GM18858 (cell line): ENCODE data around the gene VPS35.
"Not testable (repeated sequence)": the region's sequence is repeated elsewhere in the genome, so short reads cannot be mapped to it uniquely, and the experiment has no call there.

ENCODE experiments used
- ATAC-seq: cut with Tn5 transposase; IDR thresholded peaks from one replicate; pipeline ENCODE4 v1.9.1; 2021; ENCODE audit not compliant: unreplicated experiment

Gene VPS35

DNA sequence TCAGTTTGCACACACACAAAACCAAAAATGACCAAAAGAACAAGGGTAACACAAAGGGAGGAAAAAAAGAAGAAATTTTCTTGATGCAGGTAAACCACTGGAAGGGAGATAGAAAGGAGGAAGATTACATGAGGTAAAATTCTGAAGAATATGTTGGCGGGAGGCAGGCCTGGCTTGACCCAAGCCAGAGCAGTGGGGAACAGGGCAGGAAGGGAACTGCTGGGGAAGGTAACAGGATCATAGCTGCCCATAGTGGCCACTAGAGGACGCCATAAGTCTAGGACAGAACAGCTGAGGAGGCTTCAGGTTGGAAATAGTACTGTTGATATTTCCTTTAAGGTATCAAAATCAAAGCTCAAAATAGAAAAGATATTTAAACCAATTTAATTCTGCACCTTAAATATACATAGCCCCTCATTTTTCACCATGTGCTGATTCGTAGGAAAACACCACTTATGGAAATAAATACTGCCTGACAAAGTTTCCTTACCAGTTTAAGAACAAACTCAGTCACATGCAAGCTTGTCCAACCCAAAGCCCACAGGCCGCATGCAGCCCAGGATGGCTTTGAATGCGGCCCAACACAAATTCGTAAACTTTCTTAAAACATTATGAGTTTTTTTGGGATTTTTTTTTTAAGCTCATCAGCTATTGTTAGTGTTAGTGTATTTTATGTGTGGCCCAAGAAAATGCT is 15.5 kb downstream of the VPS35 start:
- peak; percentile 71 for ATAC-seq

DNA sequence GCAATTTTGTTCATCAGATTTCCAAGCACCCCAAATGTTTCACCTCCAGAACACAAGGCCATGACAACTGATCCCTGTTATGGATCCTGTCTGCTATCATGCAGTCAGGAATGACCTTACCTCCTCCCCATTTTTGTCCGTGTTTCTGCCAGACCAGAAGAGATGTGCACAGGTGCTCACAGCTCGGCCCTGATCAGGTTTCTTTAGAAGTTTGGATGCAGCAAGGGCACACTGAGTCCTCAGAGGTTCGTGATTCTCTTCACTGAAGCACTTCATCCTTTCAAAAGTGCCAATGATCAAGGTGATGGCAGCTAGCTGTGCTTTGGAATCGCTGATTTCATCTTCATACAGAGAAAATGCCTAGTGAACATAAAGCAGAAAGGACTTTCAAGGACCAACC is 26.9 kb downstream of the VPS35 start:
- ATAC-seq: no peak

- ATAC-seq: peak; percentile 88
Measured at GRCh38 chr16:46658925-46659324, 30.1 kb downstream of the VPS35 start.

DNA sequence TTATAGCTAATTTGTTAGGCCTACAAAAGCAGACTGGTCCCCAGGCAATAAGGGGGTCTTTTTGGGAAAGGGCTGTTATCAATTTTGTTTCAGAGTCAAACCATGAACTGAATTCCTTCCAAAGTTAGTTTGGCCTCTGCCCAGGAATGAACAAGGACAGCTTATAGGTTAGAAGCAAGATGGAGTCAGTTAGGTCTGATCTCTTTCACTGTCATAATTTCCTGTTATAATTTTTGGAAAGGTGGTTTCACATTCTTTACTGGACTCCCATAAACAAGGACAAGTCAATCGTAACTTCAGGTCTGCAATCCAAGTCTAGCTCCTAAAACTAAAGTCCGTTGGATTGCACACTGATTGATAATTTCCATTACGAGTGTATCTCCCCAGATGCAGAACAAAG is 37.7 kb downstream of the VPS35 start:
- ATAC-seq: no peak

DNA sequence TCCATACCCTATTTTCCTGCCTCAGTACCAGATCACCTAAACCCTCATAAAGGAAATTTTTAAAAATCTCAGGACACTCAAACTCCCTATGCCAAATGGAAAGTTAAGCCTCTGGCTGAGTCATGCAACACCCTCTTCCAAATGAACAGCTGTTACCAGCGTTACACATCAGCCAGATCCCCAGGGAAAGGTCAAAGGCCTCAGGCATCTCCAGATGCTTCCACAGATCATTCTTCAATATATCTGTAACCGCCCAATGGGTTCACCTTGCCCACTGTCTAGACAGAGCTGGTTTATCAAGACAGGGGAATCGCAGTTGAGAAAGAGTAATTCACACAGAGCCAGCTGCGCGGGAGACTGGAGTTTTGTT is 38.7 kb downstream of the VPS35 start:
- no peak for ATAC-seq

DNA sequence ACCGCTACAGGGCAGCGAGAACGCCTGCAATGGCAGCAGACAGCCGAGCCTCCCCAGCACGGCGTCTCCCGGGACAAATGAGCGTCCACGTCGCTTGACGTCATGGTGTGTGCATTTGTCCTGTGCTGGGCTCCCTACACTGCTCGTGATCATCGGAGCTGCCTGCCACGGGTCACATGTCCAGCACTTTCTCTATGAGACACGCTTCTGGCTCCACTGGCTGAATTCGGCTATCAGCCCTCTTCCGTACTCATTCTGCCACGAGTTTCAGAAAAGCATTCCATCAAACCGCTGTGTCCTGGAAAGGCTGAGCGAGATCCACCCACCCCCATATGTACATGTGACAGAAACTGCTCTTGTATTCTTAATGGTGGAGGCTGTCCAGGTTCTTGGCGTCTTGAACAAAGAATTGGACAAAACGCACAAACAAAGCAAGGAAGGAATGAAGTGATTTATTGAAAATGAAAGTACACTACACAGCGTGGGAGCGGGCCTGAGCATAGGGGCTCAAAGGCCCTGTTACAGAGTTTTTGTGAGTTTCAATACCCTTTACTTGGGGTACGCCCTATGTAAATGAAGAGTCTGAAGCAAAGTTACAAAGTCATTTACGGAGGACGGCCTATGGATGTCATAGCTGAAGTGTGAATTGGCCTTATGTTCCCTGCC is 39.3 kb downstream of the VPS35 start:
- ATAC-seq: no peak

- ATAC-seq: no peak
Measured at GRCh38 chr16:46648656-46649055, 40.3 kb downstream of the VPS35 start.

DNA sequence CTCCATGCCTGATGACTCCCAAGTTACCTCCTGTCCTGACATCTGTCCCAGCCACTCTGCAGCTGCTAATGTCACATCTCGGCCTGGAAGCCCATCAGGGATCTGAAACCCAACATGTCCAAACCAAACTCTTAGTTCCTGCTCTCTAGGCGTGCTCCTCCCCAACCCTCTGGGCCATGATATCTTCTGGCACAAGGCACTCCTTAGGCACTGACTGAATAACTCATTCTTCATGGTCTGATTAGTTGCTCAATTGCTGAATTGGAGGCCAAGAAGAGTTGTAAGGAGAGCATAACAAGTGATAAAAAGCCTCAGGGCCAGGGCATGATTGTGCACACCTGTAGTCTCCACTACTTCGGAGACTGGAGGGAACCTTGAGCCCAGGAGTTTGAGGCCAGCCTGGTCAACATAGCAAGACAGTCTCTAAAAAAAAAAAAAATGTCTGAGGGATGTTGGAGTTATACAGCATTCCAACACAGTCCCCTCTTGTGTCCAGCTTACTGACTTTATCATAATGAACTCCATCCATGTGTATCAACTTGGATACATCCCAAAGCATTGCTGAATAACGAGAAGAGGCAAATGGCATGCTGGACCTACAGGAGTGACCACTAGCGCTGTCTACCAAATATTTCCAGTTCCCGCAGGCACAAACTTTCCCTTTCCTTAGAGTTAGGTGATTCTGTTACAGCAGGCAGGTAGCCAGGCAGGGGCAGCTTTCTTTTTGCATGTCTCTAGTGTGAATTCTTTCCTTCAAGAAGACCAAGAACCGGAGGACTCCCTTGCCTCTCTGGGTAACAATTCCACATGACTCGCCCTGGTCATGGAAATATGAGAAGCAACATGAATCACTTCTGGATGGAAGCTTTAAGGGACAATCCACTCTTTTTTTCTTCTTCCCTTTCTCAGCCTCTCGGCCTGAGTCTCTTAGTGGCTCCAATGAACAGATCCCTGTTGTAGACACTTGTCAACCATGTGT is 49.7 kb downstream of the VPS35 start:
- no peak for ATAC-seq

- no peak for ATAC-seq
Measured at GRCh38 chr16:46632778-46633733, 55.9 kb downstream of the VPS35 start.

DNA sequence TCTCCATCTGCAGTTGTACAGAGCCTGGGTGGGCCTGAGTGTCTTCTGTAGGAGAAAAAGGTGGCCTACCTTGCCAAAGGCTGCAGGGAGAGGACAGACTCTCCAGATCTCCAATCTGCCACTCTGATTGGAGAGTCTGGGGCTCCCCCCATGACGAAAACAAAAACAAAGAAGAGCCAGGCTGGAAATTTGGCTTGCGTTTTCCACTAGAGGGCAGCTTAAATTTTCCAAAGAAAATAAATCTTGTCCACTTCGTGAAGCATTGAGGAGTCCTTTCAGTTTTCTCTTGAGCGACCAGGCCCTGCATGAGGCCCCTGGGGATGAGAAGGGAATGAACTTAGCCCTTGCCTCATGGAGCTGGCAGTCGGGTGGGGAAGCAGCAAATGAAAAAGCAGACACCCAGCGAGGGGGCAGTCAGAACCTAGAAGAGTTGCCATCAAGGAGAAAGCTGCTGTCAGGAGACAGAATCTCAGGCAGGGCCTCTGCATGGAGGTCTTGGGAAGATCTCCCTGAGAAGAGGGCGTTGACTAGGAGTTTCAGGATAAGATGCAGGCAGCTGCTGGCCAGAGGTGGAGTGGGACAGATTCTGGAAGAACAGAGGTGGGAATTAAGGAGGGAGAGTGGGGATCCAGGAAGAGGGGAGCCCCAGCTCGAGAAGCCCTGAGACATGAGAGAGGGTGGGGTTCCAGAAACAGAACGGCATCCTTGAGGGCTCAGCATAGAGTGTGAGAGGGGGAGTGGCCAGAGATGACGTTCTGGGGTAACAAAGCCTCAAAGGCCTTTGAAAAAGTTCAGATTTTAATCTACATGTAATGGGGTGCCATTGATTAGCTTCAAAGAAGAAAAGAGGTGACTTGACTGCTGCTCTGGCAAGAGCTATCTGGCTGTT is 59.4 kb downstream of the VPS35 start:
- ATAC-seq: no peak

- ATAC-seq: no peak
Measured at GRCh38 chr16:46627746-46628145, 61.2 kb downstream of the VPS35 start.

DNA sequence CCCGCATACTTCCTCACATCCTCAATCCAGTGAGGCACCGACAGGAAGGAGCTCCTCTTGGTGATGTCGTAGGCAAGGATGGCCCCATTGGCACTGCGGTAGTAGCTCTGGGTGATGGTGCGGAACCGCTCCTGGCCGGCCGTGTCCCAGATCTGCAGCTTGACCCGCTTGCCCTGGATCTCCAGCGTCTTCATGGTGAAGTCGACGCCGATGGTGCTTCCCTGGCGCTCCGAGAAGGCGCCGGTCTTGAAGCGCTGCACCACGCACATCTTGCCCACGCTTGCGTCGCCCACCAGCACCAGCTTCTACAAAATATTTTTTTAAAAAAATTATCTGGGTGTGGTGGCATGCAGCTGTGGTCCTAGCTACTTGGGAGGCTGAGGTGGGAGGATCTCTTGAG is 62.3 kb downstream of the VPS35 start:
- not testable (repeated sequence) for ATAC-seq

GRCh38 chr16:46624862-46625261 is 64.1 kb downstream of the VPS35 start:
- not testable (repeated sequence) for ATAC-seq

GRCh38 chr16:46623707-46624106 is 65.3 kb downstream of the VPS35 start:
- not testable (repeated sequence) for ATAC-seq

DNA sequence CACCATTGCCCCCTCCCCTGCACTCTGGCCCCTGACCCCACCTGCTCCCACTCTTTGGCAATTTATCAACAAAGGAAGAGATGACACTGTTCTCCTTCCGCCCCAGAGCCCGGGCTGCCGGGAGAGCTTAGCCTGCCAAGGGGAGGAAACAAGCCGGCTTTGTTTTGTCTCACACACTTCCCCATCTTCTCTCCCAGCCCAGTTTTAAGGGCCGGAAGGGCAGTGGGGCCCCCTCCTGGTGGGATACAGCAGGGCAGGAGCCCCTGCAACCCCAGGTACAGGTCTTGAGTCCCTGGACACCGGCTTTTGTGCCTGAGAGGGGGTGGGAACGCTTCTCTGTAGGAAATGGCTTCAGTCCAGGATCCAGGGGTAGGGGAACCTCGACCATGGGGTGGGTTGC is 65.7 kb downstream of the VPS35 start:
- not testable (repeated sequence) for ATAC-seq

DNA sequence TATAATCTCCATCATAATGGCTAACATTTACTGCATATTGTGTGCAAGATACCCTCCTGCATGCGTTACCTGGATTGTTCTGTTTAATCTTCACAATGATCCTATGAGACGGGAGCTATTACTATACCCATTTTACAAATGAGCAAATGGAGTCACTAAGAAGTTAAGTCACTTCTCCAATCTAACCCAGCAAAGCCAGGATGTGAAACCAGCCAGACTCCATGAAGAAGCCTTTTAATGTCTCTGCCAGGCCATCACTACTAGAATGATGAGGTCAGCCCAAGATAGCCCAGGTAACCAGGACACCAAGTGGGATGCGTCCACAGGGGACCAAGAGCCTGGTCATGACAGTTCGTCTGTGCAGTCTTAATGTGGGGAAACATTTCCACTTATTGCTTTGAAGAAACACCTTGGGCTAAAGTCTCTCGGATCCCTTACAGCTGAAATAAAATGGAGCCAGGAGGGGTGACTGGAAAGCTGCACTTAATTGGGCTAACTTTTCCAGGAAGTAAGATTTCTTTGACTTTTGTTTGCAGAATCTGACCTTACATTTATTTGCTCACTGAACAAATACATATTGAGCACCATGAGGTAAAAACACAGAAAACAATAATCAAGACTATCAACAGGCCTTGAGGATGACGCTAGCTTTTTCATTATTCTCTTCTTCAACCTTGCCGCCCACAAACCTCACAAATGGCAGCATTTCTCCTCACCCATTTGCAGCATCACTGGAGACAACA is 66.9 kb downstream of the VPS35 start:
- ATAC-seq: no peak

DNA sequence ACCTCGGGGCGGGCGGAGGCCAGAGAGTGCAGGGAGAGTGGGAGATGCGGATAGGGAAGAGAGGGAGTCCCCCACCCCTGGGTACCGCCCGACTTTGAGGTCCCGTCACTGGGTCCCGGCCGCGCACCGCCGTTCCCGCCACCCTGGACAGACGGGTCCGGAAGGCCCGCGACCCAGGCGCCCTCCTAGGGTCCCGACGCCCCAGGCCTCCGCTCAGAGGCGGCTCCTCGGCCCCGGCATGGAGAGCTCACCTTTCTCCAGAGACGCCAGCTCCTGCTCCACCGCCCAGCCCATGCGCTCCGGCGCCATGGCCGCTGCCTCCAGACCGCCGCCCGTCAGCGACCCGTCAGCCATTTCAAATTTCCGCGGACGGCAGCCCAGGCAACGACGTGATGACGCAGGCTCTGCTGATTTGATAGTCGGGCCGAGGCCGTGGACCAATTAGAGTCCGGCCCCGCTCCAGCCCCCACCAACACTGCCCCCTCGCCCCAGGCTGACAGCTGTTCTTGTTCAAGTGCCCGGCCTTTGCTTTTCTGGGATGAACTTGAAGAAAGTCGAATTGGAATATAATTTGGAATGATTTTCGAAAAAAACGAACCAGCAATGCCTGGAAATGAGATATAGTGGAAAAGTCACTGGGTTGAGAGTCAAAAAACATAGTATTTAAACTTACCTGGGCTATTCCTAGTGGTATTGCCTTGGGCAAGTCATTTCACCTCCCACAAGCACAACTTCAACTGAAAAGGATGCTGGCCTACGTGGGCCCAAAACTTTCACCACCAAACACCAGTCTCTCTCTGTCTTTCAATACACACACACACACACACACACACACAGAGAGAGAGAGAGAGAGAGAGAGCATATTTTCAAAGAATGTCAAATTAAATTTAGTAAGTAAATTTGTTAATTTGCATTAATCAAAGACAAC is 67.7 kb downstream of the VPS35 start, which contains the start of gene SHCBP1:
Gene SHCBP1 (minus strand): TSS at position 374 of the 928 bp plus-strand sequence. CDS start 20 bp downstream, at position 354.
- ATAC-seq: peak; percentile 83
